HG02642 (cell line): ENCODE data around the gene RBM44.
"Not testable (repeated sequence)": the region's sequence is repeated elsewhere in the genome, so short reads cannot be mapped to it uniquely, and the experiment has no call there.

Experiments used
- ATAC-seq: cut with Tn5 transposase; IDR thresholded peaks from one replicate; pipeline ENCODE4 v1.9.1; 2021; ENCODE audit warnings: mild to moderate bottlenecking; ENCODE audit not compliant: unreplicated experiment, poor library complexity

Gene RBM44

DNA sequence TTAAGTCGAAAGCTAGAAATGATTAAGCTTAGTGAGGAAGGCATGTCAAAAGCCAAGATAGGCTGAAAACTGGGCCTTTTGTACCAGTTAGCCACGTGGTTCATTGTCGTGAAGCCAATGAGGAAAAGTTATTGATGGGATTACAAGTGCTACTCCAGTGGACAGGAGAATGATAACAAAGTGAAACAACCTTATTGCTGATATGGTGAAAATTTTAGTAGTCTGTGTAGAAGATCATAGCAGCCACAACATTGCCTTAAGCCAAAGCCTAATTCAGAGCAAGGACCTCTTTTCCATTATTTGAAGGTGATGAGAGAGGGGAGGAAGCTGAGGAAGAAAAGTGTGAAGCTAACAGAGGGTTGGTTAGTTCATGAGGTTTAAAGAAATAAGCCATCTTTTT is 36.8 kb downstream of the RBM44 start:
- ATAC-seq = no peak

DNA sequence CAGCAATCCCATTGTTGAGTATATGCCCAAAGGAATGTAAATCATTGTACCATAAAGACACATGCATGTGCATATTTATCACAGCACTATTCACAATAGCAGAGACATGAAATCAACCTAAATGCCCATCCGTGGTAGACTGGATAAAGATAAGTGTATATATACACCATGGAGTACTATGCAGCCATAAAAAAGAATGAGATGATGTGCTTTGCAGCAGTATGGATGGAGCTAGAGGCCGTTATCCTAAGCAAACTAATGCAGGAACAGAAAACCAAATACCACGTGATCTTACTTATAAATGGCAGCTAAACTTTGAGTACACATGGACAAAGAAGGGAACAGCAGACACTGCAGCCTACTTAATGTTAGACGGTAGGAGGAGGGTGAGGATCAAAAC is 42.5 kb downstream of the RBM44 start:
- ATAC-seq = no peak

DNA sequence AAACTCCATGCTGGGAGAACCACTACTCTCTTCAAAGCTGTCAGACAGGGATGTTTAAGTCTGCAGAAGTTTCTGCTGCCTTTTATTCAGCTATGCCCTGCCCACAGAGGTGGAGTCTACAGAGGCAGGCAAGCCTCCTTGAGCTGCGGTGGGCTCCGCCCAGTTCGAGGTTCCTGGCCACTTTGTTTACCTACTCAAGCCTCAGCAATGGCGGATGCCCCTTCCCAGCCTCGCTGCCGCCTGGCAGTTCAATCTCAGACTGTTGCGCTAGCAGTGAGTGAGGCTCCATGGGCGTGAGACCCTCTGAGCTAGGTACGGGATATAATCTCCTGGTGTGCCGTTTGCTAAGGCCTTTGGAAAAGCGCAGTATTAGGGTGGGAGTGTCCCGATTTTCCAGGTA is 50.4 kb downstream of the RBM44 start:
- not testable (repeated sequence) for ATAC-seq

DNA sequence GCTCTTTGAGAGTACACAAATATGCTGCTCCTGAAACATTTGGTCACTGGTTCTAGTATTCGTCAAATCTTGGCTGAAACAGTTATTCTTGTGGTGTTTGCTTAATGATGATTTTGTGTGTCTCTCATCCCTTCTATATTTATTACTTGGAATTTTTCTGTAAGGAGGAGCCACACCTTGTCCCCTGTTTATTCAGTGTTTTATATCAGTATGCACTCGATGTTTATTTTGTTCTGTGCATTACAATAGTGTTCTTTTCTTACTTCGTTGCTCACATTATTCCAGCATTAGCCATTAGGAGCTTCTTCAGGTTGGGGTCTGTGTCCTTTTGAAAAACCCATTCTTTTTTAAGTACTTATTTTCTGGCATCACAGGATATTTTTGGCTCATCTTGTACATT is 55.7 kb downstream of the RBM44 start:
- ATAC-seq = no peak

DNA sequence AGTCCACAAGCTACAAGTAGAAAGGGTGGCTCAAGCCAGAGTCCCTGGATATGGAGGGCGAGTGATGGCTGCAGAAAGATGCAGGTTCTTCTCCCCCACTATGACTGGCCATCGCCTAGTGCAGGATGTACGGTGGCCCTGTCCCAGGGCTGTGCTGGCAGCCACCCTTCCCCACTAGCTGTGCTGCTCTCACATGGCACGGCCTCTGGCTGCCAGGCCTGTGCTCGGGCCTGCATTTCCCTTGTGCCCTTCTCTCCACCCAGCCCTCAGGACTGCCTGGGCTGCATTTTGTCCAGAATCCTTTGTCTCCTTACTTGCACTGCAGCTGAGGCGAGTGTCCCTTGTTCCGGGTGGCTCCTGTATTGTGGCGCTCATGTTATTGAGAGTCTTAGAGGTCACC is 59.2 kb downstream of the RBM44 start:
- ATAC-seq = no peak

DNA sequence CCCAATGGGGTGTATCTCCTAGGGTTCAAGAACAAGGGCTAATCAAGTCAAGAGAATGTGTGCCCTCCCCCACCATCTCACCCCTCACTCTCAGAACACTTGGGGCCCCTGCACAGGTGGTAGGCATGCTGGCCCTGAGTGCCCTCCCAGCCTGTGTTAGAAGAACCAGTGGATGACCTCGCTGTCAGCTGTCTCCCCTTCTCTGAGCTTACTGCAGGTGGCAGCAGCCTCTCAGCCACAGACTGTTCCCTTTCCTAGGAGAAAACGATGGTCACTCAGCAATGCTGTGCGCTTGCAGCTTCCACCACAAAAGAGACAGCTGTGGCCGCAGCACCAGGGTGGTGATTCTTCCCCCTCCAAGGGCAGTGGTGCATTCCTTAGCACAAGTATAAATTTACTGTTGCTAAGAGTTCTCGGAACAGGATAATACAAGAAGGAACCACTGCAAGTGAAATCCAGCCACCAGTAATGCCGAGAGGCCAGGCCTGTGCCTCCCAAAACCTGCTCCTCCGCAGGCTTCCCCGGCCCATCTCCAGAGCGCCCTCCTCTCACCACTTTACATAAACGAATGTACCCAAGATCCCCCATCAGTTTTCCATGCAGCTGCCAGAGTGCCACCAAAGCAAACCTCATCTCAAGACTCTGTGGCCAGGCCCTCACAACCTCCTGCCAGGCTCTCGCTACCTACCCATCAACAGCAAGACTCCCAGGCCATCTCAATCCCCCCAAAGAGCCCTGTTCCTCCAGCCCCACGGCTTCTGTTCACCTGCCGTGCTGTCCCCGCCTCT is 59.9 kb downstream of the RBM44 start:
- ATAC-seq = no peak

DNA sequence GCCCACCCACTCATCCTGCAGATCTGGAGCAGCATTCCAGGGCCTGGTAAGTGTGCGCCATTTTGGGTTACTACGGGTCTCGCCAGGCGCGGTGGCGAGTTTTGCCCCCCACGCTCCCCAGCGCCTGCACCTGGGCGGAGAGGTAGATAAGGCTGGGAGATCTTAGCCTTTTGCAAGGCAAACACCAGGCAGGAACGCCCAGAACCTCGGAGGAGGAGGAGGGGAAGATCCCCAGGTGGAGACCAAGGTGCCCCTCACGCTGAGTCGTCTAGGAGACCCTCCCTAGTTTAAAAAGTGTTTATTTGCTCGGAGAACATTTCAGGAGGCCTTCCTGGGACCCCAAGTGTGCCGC is 60.5 kb downstream of the RBM44 start:
- no peak for ATAC-seq

DNA sequence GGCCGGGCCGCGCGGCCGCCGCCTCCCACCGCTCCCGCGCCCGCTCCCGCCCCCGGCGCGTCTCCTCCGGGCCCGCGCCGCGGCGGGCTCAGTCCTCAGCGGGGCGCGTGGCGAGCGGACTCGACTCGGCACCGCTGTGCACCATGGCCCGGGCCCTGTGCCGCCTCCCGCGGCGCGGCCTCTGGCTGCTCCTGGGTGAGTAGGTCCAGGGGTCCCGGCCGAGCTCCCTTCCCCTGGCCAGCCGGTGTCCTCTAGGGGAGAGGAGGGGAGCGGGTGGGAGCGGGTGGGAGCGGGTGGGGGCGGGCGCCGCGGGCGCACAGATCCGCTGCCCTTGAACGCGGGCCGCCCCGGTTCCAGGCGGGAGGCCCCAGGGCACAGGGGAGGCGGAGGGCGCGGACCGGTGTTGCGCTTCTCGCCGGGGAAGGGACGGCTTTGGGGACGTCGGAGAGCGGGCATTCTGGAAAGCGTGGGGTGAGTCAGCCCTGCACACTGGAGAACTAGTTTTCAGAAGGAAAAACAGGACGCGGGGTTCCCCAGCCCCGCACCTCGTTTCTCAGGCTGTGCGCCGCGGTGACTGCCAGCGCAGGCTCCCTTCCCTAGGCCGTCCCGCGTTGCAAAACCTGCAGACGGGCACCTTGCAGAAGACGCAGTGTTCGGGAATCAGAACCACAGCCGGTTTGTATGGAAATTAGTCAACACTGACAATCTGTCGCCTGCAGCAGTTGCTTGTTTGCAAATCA is 61.1 kb downstream of the RBM44 start, which contains the start of gene RAMP1:
TSS of gene RAMP1 (plus strand) at position 91 of the 740 bp plus-strand sequence. CDS start at position 144, 53 bp downstream.
- no peak for ATAC-seq

DNA sequence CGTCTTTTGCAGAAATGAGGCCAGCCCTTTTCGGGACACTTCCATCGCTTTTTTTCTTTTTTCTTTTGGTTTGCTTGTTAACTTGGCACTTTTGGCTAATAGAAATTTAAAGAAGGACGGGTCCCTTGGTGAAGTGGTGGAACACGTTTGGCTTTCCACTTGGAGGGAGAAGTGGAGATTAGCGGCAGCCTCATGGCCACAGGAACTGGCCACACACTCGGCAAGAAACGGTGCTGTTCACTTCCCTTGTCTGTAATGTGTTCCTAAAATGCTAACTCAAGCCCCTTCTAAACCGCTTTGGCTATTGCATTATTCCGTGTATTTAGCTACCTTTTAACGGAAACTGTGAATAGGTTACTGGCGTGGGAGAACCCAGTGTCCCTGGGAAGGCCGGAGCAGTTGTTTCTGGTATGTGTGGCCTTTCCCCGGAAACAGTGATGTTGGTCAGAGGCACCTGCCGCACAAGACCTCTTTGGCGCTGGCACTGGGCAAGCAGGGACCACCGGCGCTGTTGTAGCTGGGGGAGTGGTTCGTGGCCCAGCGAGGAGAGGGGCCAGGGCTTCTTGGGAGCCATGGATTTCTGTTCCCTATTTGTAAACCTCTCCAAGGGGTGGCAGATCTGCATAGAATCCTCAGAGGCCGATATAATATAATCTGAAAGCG is 61.8 kb downstream of the RBM44 start:
- ATAC-seq = no peak

DNA sequence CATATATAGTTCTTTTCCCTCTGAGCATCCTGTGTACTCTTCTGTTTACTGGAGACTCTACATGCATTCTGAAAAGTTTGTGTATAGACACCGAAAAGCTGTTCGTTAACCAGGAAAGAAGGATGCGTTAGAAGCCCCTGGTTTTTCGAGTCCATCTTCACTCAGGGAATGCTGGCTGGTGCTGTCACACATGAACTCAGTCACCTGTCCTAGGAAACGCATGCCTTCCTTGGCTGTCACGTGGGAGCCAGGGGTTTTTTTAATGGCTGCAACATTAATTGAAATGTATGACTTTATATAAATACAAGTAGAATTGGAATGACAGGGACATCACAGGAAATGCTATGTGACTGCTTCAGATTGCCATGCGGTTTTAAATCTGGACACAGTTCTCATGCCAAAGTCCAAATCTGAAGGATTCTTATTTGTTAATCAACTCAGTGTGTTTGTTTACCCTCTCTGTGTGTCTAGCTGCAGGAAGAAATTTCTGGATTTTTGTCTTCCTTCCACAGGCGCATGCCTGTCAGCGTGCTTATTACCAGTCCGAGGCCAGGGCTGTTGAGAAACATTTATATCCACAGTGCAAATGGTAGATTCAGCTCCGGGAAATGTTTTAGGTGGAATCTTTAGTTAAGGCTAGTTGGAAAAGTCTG is 63.4 kb downstream of the RBM44 start:
- no peak for ATAC-seq

DNA sequence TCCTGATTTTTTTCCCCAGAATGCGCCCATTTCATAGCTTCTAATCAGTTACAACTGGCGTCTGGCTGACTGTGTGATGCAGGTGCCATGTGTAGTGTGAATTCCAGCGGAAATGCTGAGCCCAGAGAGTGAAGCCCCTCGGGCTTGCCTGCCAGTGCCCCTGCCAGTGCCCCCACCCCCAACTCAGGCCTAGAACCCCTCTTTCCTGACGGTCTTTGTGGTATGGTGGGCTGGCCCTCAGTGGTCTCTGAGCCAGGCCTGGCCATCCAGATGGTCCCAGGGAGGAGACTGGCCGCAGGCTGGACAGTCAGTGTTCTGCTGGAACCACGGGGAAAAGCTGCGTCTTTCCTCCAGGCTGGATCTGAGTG is 63.9 kb downstream of the RBM44 start:
- ATAC-seq = no peak

DNA sequence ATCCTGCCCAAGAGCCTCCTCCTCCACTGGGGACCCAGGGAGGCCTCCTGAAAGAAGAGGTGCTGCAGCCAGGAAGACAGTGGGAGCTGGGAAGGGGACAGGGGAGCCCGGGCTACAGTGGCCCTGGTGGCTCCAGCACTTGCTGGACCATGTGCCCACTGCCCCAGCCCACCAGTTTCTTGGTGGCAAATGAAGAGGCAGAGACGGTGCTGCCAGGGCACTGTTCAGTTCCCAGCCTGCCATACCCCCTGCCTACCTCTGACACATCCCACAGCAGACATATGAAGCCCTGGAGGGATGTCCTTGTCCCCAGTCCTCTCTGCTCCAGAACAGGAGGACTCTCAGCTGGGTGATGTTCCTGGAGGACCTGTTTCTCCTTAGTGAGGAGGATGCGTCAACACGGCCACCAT is 64.5 kb downstream of the RBM44 start:
- no peak for ATAC-seq

DNA sequence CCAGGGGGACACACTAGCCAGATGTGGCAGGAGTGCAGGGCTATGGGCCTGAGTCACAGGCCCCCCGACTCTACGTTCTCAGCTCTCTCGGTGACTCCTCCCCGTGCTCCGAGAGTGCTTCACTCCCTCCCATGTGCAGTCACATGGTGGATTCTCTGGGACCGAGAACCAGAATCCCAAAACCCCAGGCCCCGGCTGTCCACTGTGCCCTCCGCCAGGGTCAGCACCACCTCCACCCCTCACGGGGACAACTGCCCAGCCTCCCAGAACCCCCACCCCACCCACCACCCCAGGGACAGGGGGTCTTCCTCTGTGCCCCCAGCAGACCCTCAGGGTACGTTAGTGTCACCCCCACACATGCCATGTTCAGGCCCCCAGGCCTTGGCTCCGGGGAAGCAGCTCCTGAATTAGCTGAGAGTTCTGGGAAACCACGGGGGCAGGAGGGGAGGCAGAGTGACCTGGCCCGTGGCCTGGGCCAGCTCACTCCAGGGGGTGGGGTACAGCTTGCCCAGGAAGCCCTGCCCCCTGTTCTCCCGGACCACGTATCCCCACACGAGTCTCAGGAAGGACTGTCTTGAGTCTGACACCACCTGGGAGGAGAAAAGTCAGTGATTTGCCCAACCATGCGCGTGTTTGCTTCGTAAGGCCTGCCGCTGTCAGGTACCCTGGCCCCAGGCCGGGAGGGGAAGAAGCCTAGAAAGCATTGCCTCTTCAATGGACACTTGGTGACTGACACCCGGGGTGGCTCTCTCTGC is 65.3 kb downstream of the RBM44 start:
- no peak for ATAC-seq

DNA sequence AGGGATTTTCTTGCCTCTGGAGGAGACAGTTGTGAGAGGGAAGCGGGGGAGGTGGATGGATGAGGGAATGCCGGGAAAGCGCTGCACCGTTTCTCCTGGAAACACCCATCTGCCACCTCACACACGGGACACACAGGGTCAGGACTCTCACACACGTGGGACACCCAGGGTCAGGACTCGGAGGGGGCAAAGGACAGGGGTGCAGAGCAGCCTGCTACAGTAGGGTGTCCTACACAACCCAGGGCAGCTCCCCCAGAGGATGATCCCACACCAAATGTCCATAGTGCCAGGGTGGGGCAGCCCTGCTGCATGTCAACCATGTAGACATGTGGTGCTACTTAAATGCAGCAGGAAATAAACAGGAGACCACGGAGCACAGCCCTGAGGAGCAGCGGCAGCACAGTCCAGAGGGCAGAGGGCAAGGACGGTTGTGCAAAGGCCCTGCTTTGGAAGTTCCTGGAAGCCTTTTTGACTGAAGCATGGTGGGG is 65.9 kb downstream of the RBM44 start:
- ATAC-seq = no peak

DNA sequence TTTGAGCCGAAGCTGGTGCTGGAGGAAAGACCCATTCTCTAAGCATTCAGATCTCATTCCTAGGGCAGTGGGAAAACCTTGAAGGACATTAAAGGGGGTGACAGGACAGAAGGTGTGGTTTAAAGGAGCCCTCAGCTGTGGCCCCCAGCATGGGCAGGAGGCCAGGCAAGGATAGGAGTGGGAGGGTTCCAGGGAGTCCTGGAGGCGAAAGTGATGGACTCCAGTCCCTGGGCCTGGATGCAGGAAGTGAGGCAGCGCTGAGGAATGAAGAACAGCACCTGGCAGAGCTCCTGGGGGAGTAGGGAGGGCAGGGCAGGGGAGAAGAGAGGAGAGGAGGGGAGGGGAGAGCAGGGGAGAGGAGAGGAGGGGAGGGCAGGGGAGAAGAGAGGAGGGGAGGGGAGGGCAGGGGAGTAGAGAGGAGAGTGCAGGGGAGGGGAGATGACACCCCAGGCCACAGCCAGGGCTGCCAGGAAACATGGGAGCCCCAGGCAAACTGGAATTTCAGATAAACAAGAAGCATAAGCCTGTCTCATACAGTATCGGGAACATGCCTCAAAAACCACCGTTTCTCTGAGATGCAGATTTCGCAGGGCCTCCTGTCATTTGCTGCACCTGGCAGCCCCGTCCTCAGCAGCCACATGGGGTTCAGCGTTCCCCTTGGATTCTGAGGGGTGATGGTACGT is 66.5 kb downstream of the RBM44 start:
- ATAC-seq = no peak

DNA sequence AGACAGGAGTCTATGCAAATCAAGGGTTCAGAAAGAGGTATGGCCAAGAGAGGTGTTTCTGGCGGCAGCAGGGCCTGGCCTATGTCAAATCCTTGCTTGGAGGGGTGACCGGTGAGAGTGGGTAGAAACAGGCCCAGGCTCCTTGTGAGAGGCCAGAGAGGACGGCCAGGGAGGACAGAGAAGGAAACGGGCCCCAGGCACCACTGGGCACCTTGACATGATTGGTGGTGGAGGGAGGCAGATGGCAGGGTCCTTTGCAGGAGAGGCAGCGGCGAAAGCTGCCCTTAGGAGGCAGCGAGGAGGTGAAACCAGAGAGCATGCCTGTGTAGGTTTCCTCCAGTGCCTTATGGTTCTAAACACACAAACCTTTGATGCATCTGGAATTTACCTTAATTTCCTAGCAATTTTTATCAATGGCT is 67.1 kb downstream of the RBM44 start:
- no peak for ATAC-seq

DNA sequence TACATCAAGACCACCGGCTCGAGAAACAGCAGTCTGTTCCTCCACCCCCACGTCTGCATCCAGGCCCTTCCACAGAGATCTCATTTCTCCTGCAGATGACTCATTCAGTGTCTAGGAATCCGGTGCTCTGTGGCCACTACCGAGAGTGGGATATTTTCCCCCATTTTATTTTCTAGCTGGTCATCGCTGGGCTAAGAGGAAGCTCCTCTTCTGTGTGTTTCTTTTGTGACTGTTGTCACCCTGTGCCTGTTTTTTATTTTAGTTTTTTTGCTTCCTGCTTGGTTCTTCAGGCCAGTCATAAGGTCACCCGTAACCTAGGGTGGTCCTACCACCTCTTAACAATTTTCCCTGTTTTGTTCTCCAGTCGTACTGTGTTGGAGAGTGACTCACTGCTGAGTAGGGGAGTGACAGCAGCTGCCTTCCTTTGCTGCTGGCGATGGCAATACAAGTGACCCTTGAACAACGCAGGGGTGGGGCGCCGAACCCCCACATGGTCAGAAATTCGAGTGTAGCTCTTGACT is 67.6 kb downstream of the RBM44 start:
- ATAC-seq = no peak

DNA sequence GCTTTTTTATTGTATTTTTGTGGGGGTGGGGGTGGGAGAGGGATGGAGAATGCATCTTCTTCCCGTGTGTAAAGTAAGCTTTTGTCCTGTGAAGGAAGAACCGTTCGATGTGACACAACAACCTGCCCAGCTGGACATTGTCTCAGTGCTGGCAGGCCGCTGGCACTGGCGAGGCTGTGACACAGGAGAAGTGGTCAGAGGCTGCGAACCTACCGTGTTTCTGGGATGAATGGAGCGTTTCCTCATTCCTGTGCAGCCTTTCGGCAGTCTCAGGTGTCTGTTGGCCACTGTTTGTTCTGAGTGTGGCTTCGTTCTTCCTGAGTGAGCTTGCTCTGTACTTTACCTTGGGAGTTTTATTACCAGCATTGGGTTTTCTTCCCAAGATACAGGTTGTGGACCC is 68.9 kb downstream of the RBM44 start:
- no peak for ATAC-seq

DNA sequence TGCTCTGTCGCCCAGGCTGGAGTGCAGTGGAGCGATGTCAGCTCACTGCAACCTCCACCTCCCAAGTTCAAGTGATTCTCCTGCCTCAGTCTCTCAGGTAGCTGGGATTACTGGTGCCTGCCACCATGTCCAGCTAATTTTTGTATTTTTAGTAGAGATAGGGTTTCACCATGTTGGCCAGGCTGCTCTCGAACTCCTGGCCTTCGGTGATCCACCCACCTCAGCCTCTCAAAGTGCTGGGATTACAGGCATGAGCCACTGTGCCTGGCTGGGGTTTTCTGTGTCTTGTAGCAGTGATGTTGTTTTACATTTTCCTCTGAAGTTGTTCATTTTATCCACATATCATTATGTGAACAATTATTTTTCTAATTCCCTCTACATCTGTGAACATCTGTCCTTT is 69.5 kb downstream of the RBM44 start:
- ATAC-seq = not testable (repeated sequence)
